Glutamatergic neuron (in vitro differentiated cells): ENCODE results near the gene ZNF611. TPM values are rescaled to one million over a fixed set of nuclear protein-coding genes. Genes with fewer than 3 reads are reported as not detected.

ENCODE experiments used
- DNase-seq: peaks from one replicate; pipeline ENCODE4 v3.0.0; 2022
- H3K27ac Mint-ChIP-seq: one replicate; pipeline ENCODE4 v1.8.0; 2020; ENCODE audit warnings: mild to moderate bottlenecking, mixed read lengths, inconsistent platforms; ENCODE audit not compliant: unreplicated experiment
- H3K27me3 Mint-ChIP-seq: one replicate; pipeline ENCODE4 v1.8.0; 2020; ENCODE audit warnings: mild to moderate bottlenecking, moderate library complexity, mixed read lengths, inconsistent platforms; ENCODE audit not compliant: unreplicated experiment
- H3K36me3 Mint-ChIP-seq: one replicate; pipeline ENCODE4 v1.8.0; 2020; ENCODE audit warnings: mild to moderate bottlenecking, mixed read lengths, inconsistent platforms; ENCODE audit not compliant: unreplicated experiment
- H3K4me1 Mint-ChIP-seq: one replicate; pipeline ENCODE4 v1.8.0; 2020; ENCODE audit warnings: mild to moderate bottlenecking, low read depth, mixed read lengths, inconsistent platforms; ENCODE audit not compliant: unreplicated experiment
- H3K4me3 Mint-ChIP-seq: one replicate; pipeline ENCODE4 v1.8.0; 2020; ENCODE audit warnings: mild to moderate bottlenecking, mixed read lengths, inconsistent platforms; ENCODE audit not compliant: unreplicated experiment
- H3K9me3 Mint-ChIP-seq: one replicate; pipeline ENCODE4 v1.8.0; 2020; ENCODE audit warnings: mild to moderate bottlenecking, moderate library complexity, mixed read lengths, inconsistent platforms; ENCODE audit not compliant: unreplicated experiment
- CTCF ChIP-seq: fragments of 200-600 bp; sonication (generic); IDR thresholded peaks from one replicate; pipeline ENCODE4 v1.5.0; 2021; ENCODE audit not compliant: partially characterized antibody, unreplicated experiment
- total RNA-seq: library from RNA; stranded (reverse); fragmentation: NEBNext Ultra II Directional; extraction: Animal tissue kit (Norgen Biotek cat#: 25700); gene quantifications from one replicate; pipeline ENCODE4 v1.2.1, GENCODE V29; 2021; ENCODE audit not compliant: unreplicated experiment

Gene ZNF611
- total RNA-seq, 1 donor from 2014 or later: 36.2 TPM

- TF ChIP-seq CTCF: no peak
- Mint-ChIP-seq H3K4me3 (no peak overlapping the region), H3K27me3 (no peaks in the 10 kb centered on the region), H3K27ac (no peak overlapping the region), H3K36me3 (peaks cover 5% of the 10 kb centered on the region), H3K4me1 (peaks cover 3% of the 10 kb centered on the region), H3K9me3 (no peaks in the 10 kb centered on the region)
- DNase-seq: no peak
These were observed 70.4 kb downstream of the ZNF611 start for GRCh38 chr19:52664461-52664860.

- Mint-ChIP-seq H3K4me3 (no peak overlapping the region), H3K9me3 (no peaks in the 10 kb centered on the region), H3K27ac (no peak overlapping the region), H3K36me3 (peaks cover 11% of the 10 kb centered on the region), H3K4me1 (peaks cover 3% of the 10 kb centered on the region), H3K27me3 (no peaks in the 10 kb centered on the region)
- DNase-seq: no peak
- no peak for TF ChIP-seq CTCF
These were observed 72.2 kb downstream of the ZNF611 start for GRCh38 chr19:52662631-52663030.

- H3K9me3 Mint-ChIP-seq: no peaks in the 10 kb centered on the region
- no peak for DNase-seq
- H3K36me3 Mint-ChIP-seq: peaks cover 15% of the 10 kb centered on the region
- no peak overlapping the region for H3K4me3 Mint-ChIP-seq
- no peak overlapping the region for H3K27ac Mint-ChIP-seq
- TF ChIP-seq CTCF: no peak
- peaks cover 3% of the 10 kb centered on the region for H3K4me1 Mint-ChIP-seq
- H3K27me3 Mint-ChIP-seq: no peaks in the 10 kb centered on the region
These were observed 73.9 kb downstream of the ZNF611 start for GRCh38 chr19:52660981-52661380.

- H3K9me3 Mint-ChIP-seq: no peaks in the 10 kb centered on the region
- no peak overlapping the region for H3K4me3 Mint-ChIP-seq
- peaks cover 15% of the 10 kb centered on the region for H3K36me3 Mint-ChIP-seq
- no peak overlapping the region for H3K27ac Mint-ChIP-seq
- no peaks in the 10 kb centered on the region for H3K27me3 Mint-ChIP-seq
- TF ChIP-seq CTCF: no peak
- H3K4me1 Mint-ChIP-seq: no peaks in the 10 kb centered on the region
- DNase-seq: no peak
These were observed 75.8 kb downstream of the ZNF611 start for GRCh38 chr19:52659013-52659412.

- H3K27me3 Mint-ChIP-seq: no peaks in the 10 kb centered on the region
- no peaks in the 10 kb centered on the region for H3K9me3 Mint-ChIP-seq
- no peaks in the 10 kb centered on the region for H3K4me1 Mint-ChIP-seq
- H3K27ac Mint-ChIP-seq: no peak overlapping the region
- no peak overlapping the region for H3K4me3 Mint-ChIP-seq
- no peak for TF ChIP-seq CTCF
- peaks cover 18% of the 10 kb centered on the region for H3K36me3 Mint-ChIP-seq
- no peak for DNase-seq
These were observed 76.2 kb downstream of the ZNF611 start for GRCh38 chr19:52658595-52658994.
